ENCODE results near the gene PRKCZ. TPM values are rescaled to one million over a fixed set of nuclear protein-coding genes. Genes with fewer than 3 reads are reported as not detected.

The PRKCZ gene
- total RNA-seq, 1 donor from 2014 or later, result 41.6 TPM

DNA sequence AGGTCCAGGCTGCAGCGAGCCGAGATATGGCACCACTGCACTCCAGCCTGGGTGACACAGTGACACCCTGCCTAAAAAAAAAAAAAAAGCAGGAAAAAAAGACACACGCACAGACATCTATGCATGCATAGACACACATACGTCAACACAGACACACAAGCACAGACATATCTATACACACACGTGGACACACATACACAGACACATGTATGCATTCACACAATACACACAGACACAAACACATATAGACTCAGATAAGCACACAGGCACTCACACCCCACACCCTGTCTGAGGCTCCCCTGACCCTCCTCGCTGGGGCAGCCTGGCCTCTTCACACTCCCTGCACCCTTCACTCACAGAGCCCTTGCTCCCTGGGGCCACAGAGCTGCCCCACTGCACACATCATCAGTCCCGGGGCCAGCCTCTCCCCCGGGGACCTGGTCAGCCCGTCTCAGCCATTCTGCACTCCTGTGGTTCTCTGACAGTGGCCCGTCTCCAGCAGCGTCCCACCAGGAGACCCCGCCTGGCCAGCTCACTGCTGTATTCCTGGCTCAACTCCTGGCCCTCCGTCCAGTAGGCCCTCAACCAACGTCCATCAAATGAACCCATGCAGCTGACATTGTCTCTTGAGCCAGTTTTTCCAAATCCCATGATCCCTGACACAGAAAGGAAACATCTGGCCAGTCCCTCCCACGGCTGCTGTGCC lies 4.6 kb upstream of the PRKCZ start:
- DNase-seq (ENCODE audit: low spot score), result no peak

DNA sequence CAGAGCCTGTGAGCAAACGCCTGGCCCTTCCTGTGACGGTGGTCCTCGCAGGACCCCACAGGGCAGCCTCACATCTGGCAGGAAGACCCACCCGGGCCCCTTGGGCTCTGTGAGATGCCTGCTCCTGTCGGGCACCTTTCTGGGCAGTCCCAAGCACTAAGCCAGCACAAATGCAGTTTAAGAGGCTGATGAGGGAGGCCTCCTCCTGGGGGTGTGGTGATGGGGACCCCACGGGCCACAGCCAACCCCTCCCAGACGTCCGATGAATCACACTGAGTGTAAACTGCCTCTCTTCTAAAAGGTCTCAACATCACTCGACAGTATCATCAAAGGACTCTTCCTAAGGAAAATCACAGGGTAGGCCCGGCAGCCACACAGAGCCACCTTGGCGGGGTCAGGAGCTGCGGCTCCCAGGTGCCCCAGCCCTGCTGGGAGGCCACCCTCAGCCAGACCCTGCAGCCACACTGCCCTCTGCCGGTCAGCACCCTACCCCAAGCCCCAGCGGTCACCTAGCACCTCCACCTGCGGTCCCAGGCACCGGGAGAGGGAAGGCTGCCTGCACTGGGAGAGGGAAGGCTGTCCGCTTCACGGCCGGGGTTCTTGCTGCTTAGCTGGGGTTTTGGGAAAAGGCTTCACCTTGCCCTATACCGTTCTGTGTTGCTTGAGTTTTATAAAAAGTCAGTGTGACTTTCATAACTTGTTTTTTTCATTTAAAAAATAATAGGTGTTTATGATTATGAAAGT lies 3.9 kb upstream of the PRKCZ start:
- DNase-seq (ENCODE audit: low spot score), result no peak

DNA sequence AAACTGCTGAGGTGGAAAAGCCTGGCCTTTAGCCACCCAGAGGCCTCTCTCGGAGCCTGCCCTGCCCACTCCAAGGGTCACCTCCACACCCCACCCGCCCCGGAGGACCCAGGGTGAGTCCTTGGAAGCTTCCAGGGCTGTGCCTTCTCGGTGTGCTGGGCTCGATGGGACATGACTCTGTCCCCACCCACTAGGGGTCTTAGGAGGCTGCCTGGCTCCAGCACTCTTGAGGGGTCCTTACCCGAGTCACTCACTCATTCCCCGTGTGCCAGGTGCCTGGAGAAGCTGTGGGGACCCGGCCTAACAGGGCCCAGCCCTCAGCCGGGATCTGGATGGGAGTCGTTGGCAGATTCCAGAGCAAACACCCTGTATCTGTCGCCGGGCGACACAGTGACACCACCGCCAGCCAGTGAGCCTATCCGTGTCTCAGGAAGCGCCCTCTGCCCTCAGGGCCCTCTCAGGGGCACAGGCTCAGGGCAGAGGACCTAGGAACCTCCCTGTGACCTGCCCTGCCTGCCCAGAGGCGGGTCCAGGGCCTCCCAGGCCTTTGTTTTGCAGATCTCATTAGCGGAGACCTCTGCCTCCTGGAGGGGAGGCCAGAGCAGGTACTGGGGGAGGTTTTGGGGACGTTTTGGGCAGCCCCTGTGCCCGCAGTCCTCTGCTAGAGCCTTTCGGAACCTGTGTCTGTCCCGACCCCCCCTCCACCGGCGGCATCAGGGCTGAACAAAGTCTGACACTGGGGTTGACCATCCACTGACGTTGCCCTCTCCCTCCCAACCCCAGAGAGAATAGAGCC lies 3.1 kb upstream of the PRKCZ start:
- no peak for DNase-seq (ENCODE audit: low spot score)

DNA sequence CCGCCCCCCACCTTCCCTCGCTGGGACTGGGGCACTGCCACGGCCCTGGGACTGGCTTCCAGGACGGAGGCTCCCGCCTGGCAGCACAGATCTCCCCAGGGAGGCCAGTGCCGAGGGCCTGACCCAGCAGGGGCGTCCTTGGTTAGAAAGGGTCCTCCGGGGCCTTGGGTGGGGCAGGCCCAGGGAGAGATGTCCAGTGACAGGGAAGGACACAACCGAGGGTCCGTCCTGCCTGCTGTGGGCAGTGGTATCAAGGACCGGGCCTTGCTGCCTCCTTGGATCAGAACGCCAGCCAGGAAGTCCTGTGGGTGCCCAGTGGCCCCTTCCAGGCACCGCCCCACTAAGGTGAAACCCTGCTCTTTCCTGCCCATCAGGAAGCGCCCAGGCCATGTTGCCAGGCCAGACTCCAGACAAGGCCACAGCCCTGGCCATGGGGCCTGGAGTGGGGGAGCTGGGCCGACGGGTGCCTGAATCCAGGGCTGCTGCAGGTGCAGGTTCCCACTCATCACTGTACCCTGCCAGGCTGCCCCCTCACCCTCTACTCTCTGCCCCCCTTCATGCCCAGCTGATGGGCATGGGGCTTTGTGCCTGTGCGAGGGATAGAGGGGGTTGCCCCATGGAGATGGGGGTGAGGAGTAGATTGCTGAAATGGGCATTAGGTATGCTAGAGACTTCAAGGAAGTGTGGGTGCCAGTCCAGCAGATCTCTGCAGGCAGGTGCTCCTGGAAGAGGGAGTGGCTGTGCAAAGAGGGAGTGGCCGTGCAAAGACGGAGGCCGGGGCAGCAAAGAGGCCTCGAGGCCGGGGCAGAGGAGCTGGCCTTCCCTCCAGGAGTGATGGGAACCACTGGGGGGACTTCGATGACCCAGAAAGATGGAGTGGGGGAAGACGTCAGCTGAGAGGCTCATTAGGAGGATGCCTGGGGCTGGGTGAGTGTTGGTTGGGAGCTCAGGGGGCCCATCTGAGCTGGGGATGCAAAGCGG lies 2.2 kb upstream of the PRKCZ start:
- DNase-seq (ENCODE audit: low spot score), result no peak

DNA sequence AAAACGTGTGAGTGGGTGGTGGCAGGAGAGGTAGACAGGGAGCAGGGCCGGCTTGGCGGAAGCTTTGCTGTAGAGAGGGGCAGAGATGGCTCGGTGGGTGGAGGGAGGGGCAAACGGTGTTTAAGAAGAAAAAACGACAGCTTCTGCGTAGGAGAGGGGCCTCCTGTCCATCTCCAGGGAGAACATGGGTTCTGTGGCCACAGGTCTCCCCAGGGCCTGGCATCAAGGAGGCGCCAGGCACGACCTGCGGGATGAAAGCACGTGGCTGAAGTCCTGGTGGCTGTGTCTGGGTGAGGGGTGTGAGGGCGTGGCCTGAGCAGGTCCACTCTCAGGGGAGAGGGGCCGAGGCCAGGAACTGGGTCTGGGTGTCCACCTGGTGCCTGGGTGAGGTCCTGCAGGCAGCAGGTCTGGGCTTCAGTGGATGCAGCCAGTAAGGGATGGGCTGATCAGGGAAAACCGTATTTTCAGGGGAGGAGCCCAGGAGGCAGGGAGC lies 940 bp upstream of the PRKCZ start:
- DNase-seq (ENCODE audit: low spot score), result no peak

DNA sequence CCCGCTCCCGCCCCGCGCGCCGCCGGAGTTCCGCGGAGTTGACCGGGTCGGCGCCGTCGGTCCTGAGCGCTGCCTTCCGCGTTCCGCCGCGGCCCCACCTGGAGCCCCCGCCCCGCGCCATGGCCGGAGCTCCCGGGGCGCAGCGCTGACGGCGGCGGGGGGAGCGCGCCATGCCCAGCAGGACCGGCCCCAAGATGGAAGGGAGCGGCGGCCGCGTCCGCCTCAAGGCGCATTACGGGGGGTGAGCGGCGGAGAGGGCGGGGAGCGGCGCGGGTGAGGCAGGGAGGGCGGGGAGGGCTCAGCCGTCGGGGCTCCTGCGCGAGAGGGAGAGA lies 216 bp downstream of the PRKCZ start:
- no peak for DNase-seq (ENCODE audit: low spot score)

DNA sequence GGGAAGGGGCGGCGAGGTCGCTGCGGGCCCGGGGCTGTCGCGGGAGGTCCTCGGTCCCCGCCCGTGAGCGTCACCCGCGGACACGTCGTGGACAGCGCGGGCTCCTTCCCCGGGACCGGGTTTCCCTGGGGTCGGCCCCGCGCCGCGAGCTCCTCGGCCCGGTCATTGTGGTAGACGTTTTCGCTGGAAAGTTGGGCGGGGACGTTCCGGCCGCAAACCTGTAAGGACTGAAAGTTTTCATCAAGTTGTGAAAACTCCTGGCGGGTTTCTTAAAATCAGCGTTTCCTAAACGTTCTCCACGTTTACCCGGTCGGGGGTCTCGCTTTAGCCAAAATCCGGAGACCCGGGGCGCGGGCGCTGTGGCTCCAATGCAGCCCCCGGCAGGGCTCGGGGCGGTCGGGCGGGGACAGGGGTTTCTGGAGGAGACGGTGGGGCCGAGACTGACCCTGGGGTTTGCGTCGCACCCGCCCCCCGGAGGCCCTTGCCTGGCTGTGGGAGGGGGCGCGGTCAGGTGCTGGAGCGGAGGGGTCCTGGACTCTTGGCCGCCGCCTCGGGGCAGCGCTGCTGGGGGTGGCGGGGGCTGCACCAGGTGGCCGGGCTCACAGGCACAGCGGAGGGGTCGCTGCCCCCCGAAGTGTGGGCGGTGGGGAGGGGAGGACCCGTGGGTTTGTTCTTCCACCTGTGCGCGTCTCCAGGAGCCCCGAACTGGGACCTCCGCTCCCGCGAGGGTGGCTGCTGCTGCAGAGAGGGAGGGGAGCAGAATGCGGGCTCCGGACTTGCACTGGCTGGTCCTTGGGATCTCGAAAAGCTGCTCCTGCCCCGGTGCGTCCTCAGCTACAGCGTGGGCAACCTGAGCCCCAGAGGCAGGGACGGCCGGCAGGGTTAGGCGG lies 827 bp downstream of the PRKCZ start:
- no peak for DNase-seq (ENCODE audit: low spot score)

DNA sequence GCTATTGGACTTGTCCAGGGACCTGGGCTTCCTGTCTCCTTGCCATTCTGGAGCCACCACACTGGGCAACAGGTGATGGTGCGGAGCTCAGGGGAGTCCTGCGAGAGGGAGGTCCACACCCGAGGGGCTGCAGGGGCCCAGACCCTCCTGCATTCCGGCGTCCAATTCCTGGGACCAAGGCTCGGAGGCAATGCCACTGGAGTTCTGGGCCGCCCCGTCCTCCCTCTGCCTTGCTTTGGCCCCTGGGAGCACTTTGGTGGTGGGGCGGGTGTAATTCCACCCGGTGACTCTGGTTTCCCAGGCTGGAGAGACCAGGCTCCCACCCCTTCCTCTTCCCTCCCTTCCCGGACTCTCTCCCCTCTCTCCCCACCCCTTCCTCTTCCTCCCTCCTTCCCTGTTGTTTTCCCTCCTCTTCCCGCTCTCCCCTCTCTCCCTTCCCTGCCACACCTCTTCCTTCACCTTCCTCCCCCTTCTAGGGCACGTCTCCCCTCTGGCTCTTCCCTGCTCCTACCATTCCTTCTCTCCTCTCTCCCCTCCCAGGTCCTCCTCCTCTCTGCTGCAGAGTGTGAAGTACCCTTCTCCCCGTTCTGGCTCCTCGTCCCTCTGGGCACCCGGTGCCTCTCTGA lies 2.0 kb downstream of the PRKCZ start:
- DNase-seq (ENCODE audit: low spot score), result no peak

DNA sequence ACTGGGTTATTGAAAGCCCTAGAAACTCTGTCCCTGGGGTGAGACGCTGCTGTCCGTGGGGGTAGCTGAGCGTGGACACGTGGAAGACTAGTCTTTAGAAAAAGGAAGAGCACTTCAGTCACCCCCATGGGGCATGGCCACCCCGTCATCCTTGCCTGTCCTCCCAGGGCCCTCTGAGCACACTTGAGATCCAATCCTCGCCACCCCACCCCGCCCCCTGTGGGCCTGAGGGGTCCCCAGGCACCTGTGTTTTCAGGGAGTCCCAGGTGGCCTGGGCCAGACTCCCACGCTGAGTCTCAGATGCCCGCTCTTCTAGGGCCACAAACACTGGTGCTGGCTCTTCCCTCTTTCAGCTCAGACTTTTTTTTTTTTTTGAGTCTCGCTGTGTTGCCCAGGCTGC lies 2.5 kb downstream of the PRKCZ start:
- DNase-seq (ENCODE audit: low spot score), result no peak

DNA sequence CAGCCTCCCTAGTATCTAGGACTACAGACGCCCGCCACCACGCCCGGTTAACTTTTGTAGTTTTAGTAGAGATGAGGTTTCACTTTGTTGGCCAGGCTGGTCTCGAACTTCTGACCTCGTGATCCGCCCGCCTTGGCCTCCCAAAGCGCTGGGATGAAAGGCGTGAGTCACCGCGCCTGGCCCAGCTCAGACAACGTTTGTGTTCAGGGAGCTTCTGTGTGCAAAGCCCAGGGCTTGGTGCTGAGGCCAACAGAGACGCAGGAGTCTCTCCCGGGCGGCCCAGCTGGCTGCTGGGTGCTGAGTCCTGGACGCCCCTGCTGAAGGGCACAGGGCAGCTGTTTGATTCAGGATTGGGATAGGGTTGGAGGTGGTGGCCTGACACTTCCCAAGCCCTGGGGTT lies 3.0 kb downstream of the PRKCZ start:
- DNase-seq (ENCODE audit: low spot score), result no peak

DNA sequence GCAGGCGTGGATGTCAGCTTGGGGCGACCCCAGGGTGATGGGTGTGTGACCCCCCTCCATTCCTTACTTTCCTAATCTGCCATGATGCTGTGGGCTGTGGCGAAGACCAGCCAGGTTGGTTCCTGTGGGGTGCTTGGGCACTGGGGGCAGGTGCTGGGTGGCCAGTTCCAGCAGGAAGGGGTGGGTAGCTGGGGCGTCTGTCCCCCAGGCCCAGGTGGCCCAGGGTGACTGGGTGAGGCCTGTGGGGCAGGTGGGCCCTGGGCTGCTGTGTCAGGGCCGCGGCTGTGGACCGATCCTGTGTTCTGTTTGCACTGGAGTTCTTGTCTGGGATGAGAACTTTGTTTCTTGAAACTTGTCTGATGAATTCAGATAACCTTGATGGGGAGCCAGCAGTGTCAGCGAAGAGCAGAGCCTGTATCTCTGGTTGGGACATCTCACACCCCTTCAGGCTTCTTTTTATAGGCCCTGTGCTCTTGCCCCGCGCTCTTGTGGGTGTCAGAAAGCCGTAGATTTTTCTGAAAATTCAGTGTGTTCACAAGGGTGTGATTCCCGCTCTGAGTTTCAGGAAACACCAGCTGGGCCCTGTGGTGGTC lies 3.7 kb downstream of the PRKCZ start:
- no peak for DNase-seq (ENCODE audit: low spot score)

DNA sequence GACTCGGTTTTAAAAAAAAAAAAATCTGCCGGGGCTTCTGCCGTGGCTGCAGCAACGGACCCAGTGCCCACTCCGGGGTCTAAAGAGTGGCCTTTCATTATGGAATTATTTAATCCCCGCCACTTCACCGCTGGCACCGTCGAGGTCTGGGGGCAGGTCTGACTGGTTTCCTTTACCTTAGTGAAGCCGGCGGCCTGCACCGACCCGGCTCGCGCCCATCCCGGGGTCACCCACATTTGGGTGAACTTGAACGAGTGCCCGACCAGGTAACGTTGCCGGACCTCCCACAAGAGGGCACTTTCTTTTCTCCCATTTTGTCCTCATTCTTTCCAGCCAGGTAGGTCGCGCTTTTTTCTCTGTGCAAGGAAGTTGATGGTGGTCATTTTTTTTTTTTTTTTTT lies 4.3 kb downstream of the PRKCZ start:
- DNase-seq (ENCODE audit: low spot score), result no peak

DNA sequence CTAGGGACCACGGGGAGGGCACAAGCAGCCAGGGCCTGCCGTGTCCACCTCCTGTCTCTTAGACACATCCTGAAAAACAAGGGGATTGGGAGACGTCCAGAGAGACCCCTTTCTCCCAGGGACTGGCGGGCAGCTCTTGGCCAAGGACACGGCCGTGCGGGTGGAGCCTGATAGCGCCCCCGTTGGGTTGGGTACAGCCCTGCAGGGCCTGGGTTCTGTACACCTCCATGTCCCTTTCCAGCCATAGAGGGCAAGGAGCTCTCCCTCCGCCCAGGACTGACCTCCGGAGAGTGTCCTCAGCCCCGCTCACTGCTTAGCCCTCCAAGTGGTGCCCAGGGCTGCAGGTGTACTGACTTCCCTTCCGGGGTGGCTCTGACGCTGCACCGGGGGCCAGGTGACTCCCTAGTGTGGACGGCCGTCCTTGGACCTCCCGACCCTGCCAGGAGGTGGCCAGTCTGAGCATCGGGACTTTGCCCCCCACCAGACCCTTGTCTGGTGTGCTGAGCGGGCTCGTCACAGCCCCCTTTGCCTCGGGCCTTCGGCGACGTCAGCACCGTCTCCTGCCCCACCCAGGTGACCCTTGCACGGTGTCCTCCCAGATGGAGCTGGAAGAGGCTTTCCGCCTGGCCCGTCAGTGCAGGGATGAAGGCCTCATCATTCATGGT lies 5.8 kb downstream of the PRKCZ start:
- DNase-seq (ENCODE audit: low spot score), result no peak

DNA sequence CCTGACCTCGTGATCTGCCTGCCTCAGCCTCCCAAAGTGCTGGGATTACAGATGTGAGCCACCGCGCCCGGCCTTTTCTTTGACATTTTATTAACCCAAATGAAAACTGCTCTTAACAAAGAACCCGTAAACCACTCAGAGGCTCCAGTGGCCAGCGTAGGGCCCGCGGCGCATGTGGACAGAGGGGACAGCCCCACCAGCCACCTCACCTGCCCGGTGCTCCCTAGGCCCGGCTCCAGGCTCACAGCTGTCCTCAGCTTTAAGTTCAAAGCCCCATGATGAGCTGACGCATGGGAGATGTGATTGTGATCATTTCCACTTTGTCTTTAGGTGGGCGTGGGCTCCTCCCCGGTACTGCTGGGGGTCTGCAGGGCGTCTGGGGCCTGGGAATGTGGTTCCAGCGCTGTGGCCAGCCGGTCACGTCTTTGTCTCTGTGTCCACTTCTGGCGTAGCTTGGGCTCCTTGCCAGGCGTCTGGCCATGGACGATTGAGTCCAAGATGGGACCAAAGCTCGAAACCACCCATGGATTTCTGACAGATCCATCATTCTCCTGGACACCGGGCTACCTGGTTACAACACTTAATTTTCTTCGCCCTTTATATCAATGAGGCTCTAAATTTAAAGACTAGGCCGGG lies 6.9 kb downstream of the PRKCZ start:
- DNase-seq (ENCODE audit: low spot score), result no peak

DNA sequence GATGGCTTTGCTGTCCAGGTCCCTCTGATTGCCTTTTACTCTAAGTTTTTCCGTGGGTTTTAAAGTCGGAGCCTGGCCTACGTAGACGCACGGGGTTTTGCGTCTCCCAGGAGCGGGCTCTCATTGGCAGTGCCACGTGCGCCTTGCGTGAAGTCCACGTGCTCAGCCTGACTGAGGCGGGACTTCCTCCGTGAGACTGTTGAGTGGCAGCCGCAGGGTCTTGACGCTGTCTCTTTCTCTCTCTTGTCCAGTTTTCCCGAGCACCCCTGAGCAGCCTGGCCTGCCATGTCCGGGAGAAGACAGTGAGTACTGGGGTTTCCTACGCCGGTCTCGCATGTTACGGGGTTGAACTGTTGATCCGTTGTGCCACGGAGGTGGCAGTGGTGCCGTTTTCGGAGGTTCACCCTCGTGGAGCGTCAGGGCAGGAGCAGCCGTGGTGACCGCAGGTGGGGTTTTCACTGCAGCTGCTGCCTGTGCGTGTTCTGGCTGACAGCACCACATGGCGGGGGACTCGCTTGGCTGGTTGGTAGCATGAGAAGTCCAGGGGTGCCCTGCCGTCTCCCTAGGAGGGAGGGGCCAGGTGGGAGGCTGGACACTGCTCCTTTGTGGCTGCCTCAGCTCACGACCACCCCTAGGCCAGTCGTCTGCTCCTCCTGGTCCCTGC lies 9.2 kb downstream of the PRKCZ start:
- DNase-seq (ENCODE audit: low spot score), result no peak

DNA sequence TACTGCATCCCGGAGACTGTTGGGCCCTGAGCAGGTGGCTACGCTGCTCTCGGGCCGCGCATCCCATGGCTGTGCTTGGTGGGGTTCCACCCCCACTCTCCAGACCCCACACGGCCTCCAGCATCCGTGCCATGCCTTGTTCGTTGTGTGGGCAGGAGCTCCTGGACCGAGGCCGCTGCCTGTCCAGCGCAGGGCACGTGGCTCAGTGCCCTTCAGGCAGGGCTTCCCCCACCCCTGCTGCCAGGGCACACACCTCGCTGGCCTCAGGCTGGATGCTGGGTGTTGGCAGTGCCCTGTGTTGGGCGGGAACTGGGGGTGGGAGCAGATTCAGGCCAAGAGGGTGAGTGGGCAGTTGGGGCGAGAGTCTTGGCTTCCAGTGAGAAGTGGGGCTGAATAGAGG lies 9.9 kb downstream of the PRKCZ start:
- no peak for DNase-seq (ENCODE audit: low spot score)

DNA sequence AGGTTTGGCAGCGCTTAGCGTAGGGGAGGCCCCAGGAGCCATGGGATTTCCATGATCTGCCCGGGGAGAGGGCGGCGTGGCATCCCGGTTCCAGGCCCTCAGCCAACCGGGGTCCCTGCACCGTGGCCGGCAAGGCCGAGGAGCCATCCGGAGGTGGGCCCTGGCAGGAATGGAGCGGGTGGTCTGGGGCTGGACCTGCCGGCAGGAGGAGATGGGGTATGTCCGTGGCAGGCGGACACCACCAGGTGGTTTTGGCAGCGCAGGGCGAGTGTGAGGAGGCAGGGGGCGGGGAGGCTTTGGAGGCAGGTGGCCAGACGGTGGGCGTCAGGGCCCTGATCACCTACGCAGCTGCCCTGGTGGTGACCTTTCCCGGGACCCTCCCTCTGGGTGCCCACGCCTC lies 10.3 kb downstream of the PRKCZ start:
- DNase-seq (ENCODE audit: low spot score), result no peak
